ENCODE data around the gene OVCA2. TPM values are rescaled to one million over a fixed set of nuclear protein-coding genes. Genes with fewer than 3 reads are reported as not detected.

The OVCA2 gene
- polyA plus RNA-seq, 1 of the 3 experiments (the other 2 are of a cell fraction) = 59.2 TPM

- CTCF ChIA-PET = interaction anchor here (0.6 to 2.8 kb wide), 7 partner anchors 11 to 202 kb away, joined by 3 to 18 read pairs (median 5); partner anchors contain the start of genes DPH1 and HIC1
Observed at GRCh38 chr17:2042933-2043332, 1.1 kb downstream of the OVCA2 start.

More at GRCh38 chr17:2042933-2043332, 1.1 kb downstream of the OVCA2 start:
- POLR2A ChIA-PET = no interaction called here
- WGBS (ENCODE audit: low lambda C conversion rate) = 85% methylated on average over 5 of the region's 5 CpGs
- peaks cover 35% of the 10 kb centered on the region for H3K79me2 ChIP-seq (ENCODE audit: insufficient read depth)
- H3K36me3 ChIP-seq (replicated peaks in 1 of 2; ENCODE audit: control insufficient read depth in 1 of 2, insufficient read depth in 2 of 2, low read length in 1 of 2) = peaks cover 9 to 14% of the 10 kb centered on the region in 2 experiments
- H3K9ac ChIP-seq = peak overlapping the region; percentile 86
- no peak overlapping the region for H2AFZ ChIP-seq (ENCODE audit: low read depth)
- H4K20me1 ChIP-seq (ENCODE audit: insufficient read depth) = no peaks in the 10 kb centered on the region
- no peaks in the 10 kb centered on the region for H3K27me3 ChIP-seq (ENCODE audit: insufficient read depth)
- TF ChIP-seq TCF12 (IDR thresholded peaks at IDR 0.05) (no peak), EZH2phosphoT487 (IDR thresholded peaks at IDR 0.05; ENCODE audit: borderline replicate concordance, low read depth) (no peak), MEF2A (IDR thresholded peaks at IDR 0.05; ENCODE audit: borderline replicate concordance, low read depth) (no peak), TAF1 (IDR thresholded peaks at IDR 0.05; ENCODE audit: borderline replicate concordance, low read depth, low read length) (no peak), FOXJ3 (CRISPR knock-in tag; IDR thresholded peaks at IDR 0.05) (no peak), POLR2AphosphoS5 (IDR thresholded peaks at IDR 0.05; ENCODE audit: low read depth, low read length) (no peak), GABPA (IDR thresholded peaks at IDR 0.05; ENCODE audit: low read depth) (no peak), FOXM1 (IDR thresholded peaks at IDR 0.05; ENCODE audit: low read depth) (no peak), NFIC (IDR thresholded peaks at IDR 0.05; ENCODE audit: borderline replicate concordance) (no peak), YY1 (IDR thresholded peaks at IDR 0.05; ENCODE audit: low read depth) (no peak), MXI1 (IDR thresholded peaks at IDR 0.05; ENCODE audit: low read depth, low read length) (no peak), TEAD4 (IDR thresholded peaks at IDR 0.05; ENCODE audit: borderline replicate concordance, insufficient read depth) (no peak), GATA2 (CRISPR knock-in tag; IDR thresholded peaks at IDR 0.05) (no peak), PBX3 (IDR thresholded peaks at IDR 0.05) (no peak), SIN3A (IDR thresholded peaks at IDR 0.05; ENCODE audit: borderline replicate concordance, low read depth, low read length) (no peak), IRF3 (IDR thresholded peaks at IDR 0.05; ENCODE audit: low read depth, low read length) (no peak), JUND (IDR thresholded peaks at IDR 0.05) (no peak)
- TF ChIP-seq, protein P1, sequence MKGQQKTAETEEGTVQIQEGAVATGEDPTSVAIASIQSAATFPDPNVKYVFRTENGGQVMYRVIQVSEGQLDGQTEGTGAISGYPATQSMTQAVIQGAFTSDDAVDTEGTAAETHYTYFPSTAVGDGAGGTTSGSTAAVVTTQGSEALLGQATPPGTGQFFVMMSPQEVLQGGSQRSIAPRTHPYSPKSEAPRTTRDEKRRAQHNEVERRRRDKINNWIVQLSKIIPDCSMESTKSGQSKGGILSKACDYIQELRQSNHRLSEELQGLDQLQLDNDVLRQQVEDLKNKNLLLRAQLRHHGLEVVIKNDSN (IDR thresholded peaks at IDR 0.05; ENCODE audit: borderline replicate concordance, low read depth) = no peak
- TF ChIP-seq, protein P2, sequence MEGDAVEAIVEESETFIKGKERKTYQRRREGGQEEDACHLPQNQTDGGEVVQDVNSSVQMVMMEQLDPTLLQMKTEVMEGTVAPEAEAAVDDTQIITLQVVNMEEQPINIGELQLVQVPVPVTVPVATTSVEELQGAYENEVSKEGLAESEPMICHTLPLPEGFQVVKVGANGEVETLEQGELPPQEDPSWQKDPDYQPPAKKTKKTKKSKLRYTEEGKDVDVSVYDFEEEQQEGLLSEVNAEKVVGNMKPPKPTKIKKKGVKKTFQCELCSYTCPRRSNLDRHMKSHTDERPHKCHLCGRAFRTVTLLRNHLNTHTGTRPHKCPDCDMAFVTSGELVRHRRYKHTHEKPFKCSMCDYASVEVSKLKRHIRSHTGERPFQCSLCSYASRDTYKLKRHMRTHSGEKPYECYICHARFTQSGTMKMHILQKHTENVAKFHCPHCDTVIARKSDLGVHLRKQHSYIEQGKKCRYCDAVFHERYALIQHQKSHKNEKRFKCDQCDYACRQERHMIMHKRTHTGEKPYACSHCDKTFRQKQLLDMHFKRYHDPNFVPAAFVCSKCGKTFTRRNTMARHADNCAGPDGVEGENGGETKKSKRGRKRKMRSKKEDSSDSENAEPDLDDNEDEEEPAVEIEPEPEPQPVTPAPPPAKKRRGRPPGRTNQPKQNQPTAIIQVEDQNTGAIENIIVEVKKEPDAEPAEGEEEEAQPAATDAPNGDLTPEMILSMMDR (IDR thresholded peaks at IDR 0.05) = no peak
- TF ChIP-seq, protein P3, sequence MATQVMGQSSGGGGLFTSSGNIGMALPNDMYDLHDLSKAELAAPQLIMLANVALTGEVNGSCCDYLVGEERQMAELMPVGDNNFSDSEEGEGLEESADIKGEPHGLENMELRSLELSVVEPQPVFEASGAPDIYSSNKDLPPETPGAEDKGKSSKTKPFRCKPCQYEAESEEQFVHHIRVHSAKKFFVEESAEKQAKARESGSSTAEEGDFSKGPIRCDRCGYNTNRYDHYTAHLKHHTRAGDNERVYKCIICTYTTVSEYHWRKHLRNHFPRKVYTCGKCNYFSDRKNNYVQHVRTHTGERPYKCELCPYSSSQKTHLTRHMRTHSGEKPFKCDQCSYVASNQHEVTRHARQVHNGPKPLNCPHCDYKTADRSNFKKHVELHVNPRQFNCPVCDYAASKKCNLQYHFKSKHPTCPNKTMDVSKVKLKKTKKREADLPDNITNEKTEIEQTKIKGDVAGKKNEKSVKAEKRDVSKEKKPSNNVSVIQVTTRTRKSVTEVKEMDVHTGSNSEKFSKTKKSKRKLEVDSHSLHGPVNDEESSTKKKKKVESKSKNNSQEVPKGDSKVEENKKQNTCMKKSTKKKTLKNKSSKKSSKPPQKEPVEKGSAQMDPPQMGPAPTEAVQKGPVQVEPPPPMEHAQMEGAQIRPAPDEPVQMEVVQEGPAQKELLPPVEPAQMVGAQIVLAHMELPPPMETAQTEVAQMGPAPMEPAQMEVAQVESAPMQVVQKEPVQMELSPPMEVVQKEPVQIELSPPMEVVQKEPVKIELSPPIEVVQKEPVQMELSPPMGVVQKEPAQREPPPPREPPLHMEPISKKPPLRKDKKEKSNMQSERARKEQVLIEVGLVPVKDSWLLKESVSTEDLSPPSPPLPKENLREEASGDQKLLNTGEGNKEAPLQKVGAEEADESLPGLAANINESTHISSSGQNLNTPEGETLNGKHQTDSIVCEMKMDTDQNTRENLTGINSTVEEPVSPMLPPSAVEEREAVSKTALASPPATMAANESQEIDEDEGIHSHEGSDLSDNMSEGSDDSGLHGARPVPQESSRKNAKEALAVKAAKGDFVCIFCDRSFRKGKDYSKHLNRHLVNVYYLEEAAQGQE (IDR thresholded peaks at IDR 0.05; ENCODE audit: low read depth, low read length) = no peak
- no peaks in the 10 kb centered on the region for H3K9me3 ChIP-seq
- no peaks in the 10 kb centered on the region for H3K9me2 ChIP-seq
- DNase-seq = no peak
- peak overlapping the region; percentile 71 to 81 for H3K4me3 ChIP-seq (ENCODE audit: low read depth in 2 of 2, low read length in 1 of 2)
- H3F3A ChIP-seq (replicated peaks; ENCODE audit: insufficient read depth) = peaks cover 17% of the 10 kb centered on the region
- peak overlapping the region; percentile 99 for H3K4me2 ChIP-seq
- peaks cover 20 to 21% of the 10 kb centered on the region in 2 experiments; a peak in 3 of 4 replicates for H3K4me1 ChIP-seq (ENCODE audit: control insufficient read depth in 1 of 2, insufficient read depth in 2 of 2, low read depth in 1 of 2, low read length in 1 of 2)
- H3K27ac ChIP-seq (ENCODE audit: low read depth in 2 of 2, low read length in 1 of 2) = peak overlapping the region; percentile 79 to 92

All from SK-N-SH (cell line).